ENCODE data around the gene GPSM3.

The GPSM3 gene

GRCh38 chr6:32192608-32193039 is at the start of gene GPSM3:
Gene GPSM3 (minus strand): TSS chr6:32192643. CDS start chr6:32192513, 130 bp downstream.
- TF ChIP-seq ZNF274 (IDR thresholded peaks at IDR 0.05; ENCODE audit: low read depth, low read length) = no peak
- peak within 1 kb of the TSS; percentile 63; the same call in 1 of the 2 replicates for H3K4me3 ChIP-seq (ENCODE audit: low read length)

DNA sequence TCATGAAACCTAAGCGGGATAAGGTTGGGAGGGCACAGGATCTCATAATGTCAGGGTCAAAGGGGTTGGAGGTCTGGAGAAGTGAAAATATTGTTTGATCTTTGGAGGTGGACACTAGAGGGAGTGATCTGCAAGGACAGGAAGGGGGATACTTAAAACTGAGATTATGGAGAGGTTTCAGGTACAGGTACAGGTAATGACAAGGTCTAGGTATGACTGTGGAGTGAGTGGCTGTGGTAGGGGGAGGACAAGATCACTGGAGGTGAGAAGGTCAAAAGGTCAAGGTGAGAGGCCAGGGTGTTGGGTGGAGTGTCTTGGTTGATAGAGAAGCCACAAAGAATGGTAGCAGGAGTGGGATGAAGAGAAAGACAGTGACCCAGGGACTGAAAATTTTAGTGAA is 48.2 kb upstream of the GPSM3 start:
- no peak overlapping the region for H3K4me3 ChIP-seq (ENCODE audit: low read length)
- TF ChIP-seq ZNF274 (IDR thresholded peaks at IDR 0.05; ENCODE audit: low read depth, low read length) = no peak

- no peak for TF ChIP-seq ZNF274 (IDR thresholded peaks at IDR 0.05; ENCODE audit: low read depth, low read length)
These were observed 47.0 kb upstream of the GPSM3 start for GRCh38 chr6:32239462-32239861.

DNA sequence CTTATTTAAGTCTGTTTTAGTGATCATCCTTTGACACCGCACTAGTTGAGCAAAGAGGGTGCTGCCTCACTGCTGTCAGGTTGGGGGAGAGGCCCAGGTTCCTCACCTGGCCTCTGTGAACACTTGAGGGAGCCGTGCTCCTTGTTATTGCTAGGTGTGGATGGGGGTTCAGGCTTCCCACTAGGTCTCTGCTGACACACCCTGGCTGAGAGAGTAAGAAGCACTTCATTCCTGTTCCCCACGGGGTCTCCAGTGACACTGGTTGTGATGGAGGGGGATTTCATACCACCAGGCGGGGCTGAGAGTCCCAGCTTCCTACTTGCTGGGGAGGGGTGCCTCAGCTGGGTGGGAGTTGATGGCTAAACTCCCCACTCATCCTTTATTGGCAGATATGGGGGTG is 42.5 kb upstream of the GPSM3 start:
- no peak overlapping the region for H3K4me3 ChIP-seq (ENCODE audit: low read length)
- no peak for TF ChIP-seq ZNF274 (IDR thresholded peaks at IDR 0.05; ENCODE audit: low read depth, low read length)

More at GRCh38 chr6:32239462-32239861, 47.0 kb upstream of the GPSM3 start:
- no peak overlapping the region for H3K4me3 ChIP-seq (ENCODE audit: low read length)

- H3K4me3 ChIP-seq (ENCODE audit: low read length) = no peak overlapping the region
- TF ChIP-seq ZNF274 (IDR thresholded peaks at IDR 0.05; ENCODE audit: low read depth, low read length) = no peak
These were observed 34.0 kb upstream of the GPSM3 start for GRCh38 chr6:32226434-32226833.

GRCh38 chr6:32224696-32225095 is 32.3 kb upstream of the GPSM3 start:
- TF ChIP-seq ZNF274 (IDR thresholded peaks at IDR 0.05; ENCODE audit: low read depth, low read length) = no peak

GRCh38 chr6:32223258-32224235 is 31.1 kb upstream of the GPSM3 start, which contains the start of gene NOTCH4:
Gene NOTCH4 (minus strand): TSS chr6:32224067. CDS start chr6:32223928, 139 bp downstream.
- no peak within 1 kb of the TSS for H3K4me3 ChIP-seq (ENCODE audit: low read length)
- TF ChIP-seq ZNF274 (IDR thresholded peaks at IDR 0.05; ENCODE audit: low read depth, low read length) = no peak

More at GRCh38 chr6:32224696-32225095, 32.3 kb upstream of the GPSM3 start:
- no peak overlapping the region for H3K4me3 ChIP-seq (ENCODE audit: low read length)

- TF ChIP-seq ZNF274 (IDR thresholded peaks at IDR 0.05; ENCODE audit: low read depth, low read length) = no peak
- no peak overlapping the region for H3K4me3 ChIP-seq (ENCODE audit: low read length)
These were observed 30.1 kb upstream of the GPSM3 start for GRCh38 chr6:32222333-32223230.

DNA sequence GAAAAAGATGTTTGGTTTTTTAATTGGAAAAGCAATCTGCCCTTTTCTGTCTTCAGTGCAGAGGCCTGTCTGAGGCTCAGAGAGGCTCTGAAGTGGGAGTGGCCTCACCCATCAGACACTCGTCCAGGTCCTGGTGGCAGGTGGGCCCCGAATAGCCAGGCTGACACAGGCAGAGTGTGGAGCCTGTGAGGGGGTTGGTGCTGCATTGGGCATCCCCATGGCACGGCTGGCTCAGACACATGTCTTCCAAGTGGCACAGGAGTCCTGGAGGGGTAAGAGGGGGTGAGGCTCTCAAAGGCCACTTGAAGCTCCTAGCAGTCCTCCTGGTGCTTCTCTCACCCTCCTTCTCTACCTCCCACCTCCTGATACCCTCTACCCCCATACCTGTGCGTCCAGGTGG is 27.6 kb upstream of the GPSM3 start:
- no peak for TF ChIP-seq ZNF274 (IDR thresholded peaks at IDR 0.05; ENCODE audit: low read depth, low read length)

DNA sequence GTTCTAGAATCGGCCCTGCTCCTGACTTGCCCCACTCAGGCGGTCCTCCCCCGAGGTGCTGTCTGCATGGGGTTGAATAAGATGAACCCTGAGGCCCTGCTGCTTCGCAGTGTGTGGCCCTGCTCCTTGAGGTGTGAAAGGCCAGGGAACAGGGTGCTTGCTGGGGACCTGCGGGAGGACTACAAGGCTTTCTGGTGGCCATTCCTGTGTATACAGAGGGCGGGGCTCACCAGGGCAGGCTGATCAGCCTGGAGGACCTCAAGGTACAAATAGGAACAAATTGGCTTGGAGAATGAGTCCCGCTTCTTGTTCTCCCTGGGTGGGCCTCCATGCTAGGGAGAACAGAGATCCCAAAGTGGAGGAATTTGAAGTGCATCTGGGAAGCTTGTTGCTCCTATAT is 25.7 kb upstream of the GPSM3 start:
- H3K4me3 ChIP-seq (ENCODE audit: low read length) = no peak overlapping the region
- TF ChIP-seq ZNF274 (IDR thresholded peaks at IDR 0.05; ENCODE audit: low read depth, low read length) = no peak

More for the DNA sequence above, 27.6 kb upstream of the GPSM3 start:
- no peak overlapping the region for H3K4me3 ChIP-seq (ENCODE audit: low read length)

DNA sequence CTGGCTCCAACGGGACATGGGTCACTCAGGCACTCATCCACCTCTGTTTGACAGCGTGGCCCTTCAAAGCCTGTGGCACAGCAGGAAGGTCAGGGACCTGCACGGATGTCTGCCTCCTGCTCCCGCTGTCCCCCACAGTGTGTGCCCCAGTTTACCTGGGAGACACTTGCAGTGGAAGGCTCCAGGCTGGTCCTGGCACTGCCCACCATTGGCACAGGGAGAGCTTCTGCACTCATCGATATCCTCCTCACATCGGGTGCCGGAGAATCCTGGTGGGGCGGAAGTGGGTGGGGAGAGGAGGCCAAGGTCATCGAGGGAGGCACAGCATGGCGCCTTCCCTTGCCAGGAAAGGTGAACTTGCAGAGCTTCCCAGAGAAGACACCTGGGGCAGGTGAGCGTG is 24.6 kb upstream of the GPSM3 start:
- no peak for TF ChIP-seq ZNF274 (IDR thresholded peaks at IDR 0.05; ENCODE audit: low read depth, low read length)
- H3K4me3 ChIP-seq (ENCODE audit: low read length) = no peak overlapping the region

- no peak for TF ChIP-seq ZNF274 (IDR thresholded peaks at IDR 0.05; ENCODE audit: low read depth, low read length)
- no peak overlapping the region for H3K4me3 ChIP-seq (ENCODE audit: low read length)
These were observed 23.8 kb upstream of the GPSM3 start for GRCh38 chr6:32216285-32216684.

DNA sequence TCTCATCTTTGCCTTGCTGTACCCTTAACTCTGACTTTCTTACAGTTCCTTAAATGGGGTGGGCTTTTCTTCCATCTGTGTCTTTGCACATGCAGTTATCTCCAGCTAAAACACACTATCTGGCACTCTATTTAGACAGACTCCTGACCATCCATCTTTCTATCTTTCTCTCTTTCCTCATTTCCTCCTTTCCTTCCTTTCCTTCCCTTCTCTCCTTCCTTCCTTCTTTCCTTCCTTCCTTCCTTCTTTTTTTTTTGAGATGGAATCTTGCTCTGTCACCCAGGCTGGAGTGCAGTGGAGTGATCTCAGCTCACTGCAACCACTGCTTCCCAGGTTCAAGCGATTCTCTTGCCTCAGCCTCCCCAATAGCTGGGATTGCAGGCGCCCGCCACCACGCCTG is 23.2 kb upstream of the GPSM3 start:
- H3K4me3 ChIP-seq (ENCODE audit: low read length) = no peak overlapping the region
- no peak for TF ChIP-seq ZNF274 (IDR thresholded peaks at IDR 0.05; ENCODE audit: low read depth, low read length)

- no peak for TF ChIP-seq ZNF274 (IDR thresholded peaks at IDR 0.05; ENCODE audit: low read depth, low read length)
- H3K4me3 ChIP-seq (ENCODE audit: low read length) = no peak overlapping the region
These were observed 21.7 kb upstream of the GPSM3 start for GRCh38 chr6:32214126-32214525.
